Prostate gland (tissue), 2 donors: ENCODE measurements around the gene CHSY1.

ENCODE experiments used
- POLR2A ChIP-seq: fragments of 450-650 bp; IDR thresholded peaks from one replicate; pipeline ENCODE4 v1.6.1; 2016; ENCODE audit warnings: antibody characterized with exemption, mild to moderate bottlenecking
- POLR2AphosphoS5 ChIP-seq: sonication (generic); formaldehyde crosslinking; IDR thresholded peaks from one replicate; pipeline ENCODE4 v1.6.1; 2017; ENCODE audit warnings: antibody characterized with exemption
- TF ChIP-seq, protein P1 (sequence below), 4 experiments: fragments of 200-600 bp in 2 of 4; fragments of 450-650 bp in 2 of 4; sonication (generic) in 2 of 4; IDR thresholded peaks; 1 replicate in 3 of 4; 2 replicates in 1 of 4; pipeline ENCODE4 v1.5.1; 2016 to 2019; ENCODE audit warnings: antibody characterized with exemption in 4 of 4, mild to moderate bottlenecking in 2 of 4, moderate library complexity in 2 of 4

DNA sequence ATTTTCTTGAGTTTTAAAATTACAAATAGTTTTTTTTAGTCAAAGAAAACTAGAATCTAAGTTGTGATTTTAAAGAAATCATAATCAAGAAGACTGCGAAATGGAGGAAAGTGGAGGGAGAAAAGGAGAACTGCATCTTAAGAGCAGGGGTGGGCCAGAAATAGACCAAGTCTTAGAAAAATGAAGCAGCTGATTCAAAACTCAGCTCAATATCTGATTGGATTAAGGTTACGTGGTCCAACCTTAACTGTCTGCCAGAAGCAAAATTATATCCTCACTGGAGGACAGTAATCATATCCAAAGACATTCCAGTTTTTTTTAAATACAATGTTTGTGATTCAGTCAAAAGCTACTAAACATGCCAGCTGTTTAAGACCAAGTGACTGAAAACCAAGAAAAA is 41.4 kb downstream of the CHSY1 start:
- TF ChIP-seq, protein P1, sequence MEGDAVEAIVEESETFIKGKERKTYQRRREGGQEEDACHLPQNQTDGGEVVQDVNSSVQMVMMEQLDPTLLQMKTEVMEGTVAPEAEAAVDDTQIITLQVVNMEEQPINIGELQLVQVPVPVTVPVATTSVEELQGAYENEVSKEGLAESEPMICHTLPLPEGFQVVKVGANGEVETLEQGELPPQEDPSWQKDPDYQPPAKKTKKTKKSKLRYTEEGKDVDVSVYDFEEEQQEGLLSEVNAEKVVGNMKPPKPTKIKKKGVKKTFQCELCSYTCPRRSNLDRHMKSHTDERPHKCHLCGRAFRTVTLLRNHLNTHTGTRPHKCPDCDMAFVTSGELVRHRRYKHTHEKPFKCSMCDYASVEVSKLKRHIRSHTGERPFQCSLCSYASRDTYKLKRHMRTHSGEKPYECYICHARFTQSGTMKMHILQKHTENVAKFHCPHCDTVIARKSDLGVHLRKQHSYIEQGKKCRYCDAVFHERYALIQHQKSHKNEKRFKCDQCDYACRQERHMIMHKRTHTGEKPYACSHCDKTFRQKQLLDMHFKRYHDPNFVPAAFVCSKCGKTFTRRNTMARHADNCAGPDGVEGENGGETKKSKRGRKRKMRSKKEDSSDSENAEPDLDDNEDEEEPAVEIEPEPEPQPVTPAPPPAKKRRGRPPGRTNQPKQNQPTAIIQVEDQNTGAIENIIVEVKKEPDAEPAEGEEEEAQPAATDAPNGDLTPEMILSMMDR (IDR thresholded peaks at IDR 0.05) = no peak
- TF ChIP-seq POLR2A (no peak), POLR2AphosphoS5 (no peak)
